ENCODE data around the gene SLC25A30.
"Not testable (repeated sequence)": the region's sequence is repeated elsewhere in the genome, so short reads cannot be mapped to it uniquely, and the experiment has no call there.

DNA sequence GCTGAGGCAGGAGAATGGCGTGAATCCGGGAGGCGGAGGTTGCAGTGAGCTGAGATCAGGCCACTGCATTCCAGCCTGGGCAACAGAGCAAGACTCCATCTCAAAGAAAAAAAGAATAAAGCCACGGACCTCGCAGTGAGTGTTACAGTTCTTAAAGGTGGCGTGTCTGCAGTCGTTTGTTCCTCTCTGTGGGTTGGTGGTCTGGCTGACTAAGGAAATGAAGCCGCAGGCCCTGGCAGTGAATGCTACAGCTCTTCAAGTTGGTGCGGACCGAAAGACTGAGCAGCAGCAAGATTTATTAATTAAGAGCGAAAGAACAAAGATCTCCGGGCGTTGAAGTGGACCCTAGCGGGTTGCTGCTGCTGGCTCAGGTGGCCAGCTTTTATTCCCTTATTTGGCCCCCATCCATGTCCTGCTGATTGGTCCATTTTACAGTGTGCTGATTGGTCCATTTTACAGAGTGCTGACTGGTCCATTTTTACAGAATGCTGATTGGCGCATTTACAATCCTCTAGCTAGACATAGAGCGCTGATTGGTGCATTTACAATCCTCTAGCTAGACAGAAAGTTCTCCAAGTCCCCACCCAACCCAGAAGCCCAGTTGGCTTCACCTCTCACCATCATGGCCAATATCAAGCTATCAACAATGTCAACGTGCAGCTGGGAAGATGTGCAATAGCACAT is 31.1 kb downstream of the SLC25A30 start:
- not testable (repeated sequence) for TF ChIP-seq POLR2AphosphoS5, POLR2A (IDR thresholded peaks at IDR 0.05)
- TF ChIP-seq, protein P1, sequence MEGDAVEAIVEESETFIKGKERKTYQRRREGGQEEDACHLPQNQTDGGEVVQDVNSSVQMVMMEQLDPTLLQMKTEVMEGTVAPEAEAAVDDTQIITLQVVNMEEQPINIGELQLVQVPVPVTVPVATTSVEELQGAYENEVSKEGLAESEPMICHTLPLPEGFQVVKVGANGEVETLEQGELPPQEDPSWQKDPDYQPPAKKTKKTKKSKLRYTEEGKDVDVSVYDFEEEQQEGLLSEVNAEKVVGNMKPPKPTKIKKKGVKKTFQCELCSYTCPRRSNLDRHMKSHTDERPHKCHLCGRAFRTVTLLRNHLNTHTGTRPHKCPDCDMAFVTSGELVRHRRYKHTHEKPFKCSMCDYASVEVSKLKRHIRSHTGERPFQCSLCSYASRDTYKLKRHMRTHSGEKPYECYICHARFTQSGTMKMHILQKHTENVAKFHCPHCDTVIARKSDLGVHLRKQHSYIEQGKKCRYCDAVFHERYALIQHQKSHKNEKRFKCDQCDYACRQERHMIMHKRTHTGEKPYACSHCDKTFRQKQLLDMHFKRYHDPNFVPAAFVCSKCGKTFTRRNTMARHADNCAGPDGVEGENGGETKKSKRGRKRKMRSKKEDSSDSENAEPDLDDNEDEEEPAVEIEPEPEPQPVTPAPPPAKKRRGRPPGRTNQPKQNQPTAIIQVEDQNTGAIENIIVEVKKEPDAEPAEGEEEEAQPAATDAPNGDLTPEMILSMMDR (IDR thresholded peaks at IDR 0.05) = not testable (repeated sequence)
